Measurements from ENCODE around the gene CNTN2.

Gene CNTN2

GRCh38 chr1:205024679-205025078 lies 18.3 kb upstream of the CNTN2 start:
- Histone ChIP-seq H3K4me3 (ENCODE audit: low read length) (no peak overlapping the region), H3K27me3 (ENCODE audit: insufficient read depth, low read length) (peaks cover 39% of the 10 kb centered on the region; the same call in 1 of the 2 replicates), H3K4me1 (ENCODE audit: insufficient read depth, low read length) (peaks cover 11% of the 10 kb centered on the region; the same call in 1 of the 2 replicates), H3K9me3 (ENCODE audit: insufficient read depth, low read depth, low read length) (no peaks in the 10 kb centered on the region), H3K27ac (ENCODE audit: low read length) (no peak overlapping the region), H3K9ac (ENCODE audit: low read depth, low read length) (no peak overlapping the region), H3K36me3 (ENCODE audit: insufficient read depth, low read depth, low read length) (no peaks in the 10 kb centered on the region)

GRCh38 chr1:205025239-205025638 lies 17.8 kb upstream of the CNTN2 start:
- H3K9ac ChIP-seq (ENCODE audit: low read depth, low read length), result no peak overlapping the region
- H3K4me3 ChIP-seq (ENCODE audit: low read length), result no peak overlapping the region
- H3K36me3 ChIP-seq (ENCODE audit: insufficient read depth, low read depth, low read length), result no peaks in the 10 kb centered on the region
- H3K27me3 ChIP-seq (ENCODE audit: insufficient read depth, low read length), result peaks cover 34% of the 10 kb centered on the region; the same call in 1 of the 2 replicates
- H3K4me1 ChIP-seq (ENCODE audit: insufficient read depth, low read length), result peaks cover 11% of the 10 kb centered on the region; the same call in 1 of the 2 replicates
- H3K27ac ChIP-seq (ENCODE audit: low read length), result no peak overlapping the region
- H3K9me3 ChIP-seq (ENCODE audit: insufficient read depth, low read depth, low read length), result no peaks in the 10 kb centered on the region

GRCh38 chr1:205026181-205026580 lies 16.8 kb upstream of the CNTN2 start:
- Histone ChIP-seq H3K9me3 (ENCODE audit: insufficient read depth, low read depth, low read length) (no peaks in the 10 kb centered on the region), H3K4me3 (ENCODE audit: low read length) (no peak overlapping the region), H3K4me1 (ENCODE audit: insufficient read depth, low read length) (peaks cover 11% of the 10 kb centered on the region; the same call in 1 of the 2 replicates), H3K27me3 (ENCODE audit: insufficient read depth, low read length) (peaks cover 30% of the 10 kb centered on the region; the same call in 1 of the 2 replicates), H3K36me3 (ENCODE audit: insufficient read depth, low read depth, low read length) (no peaks in the 10 kb centered on the region), H3K9ac (ENCODE audit: low read depth, low read length) (no peak overlapping the region), H3K27ac (ENCODE audit: low read length) (no peak overlapping the region)

GRCh38 chr1:205028390-205028789 lies 14.6 kb upstream of the CNTN2 start:
- no peak overlapping the region for H3K27ac ChIP-seq (ENCODE audit: low read length)
- no peak overlapping the region for H3K9ac ChIP-seq (ENCODE audit: low read depth, low read length)
- H3K36me3 ChIP-seq (ENCODE audit: insufficient read depth, low read depth, low read length), result no peaks in the 10 kb centered on the region
- peaks cover 11% of the 10 kb centered on the region; the same call in 1 of the 2 replicates for H3K4me1 ChIP-seq (ENCODE audit: insufficient read depth, low read length)
- no peaks in the 10 kb centered on the region for H3K9me3 ChIP-seq (ENCODE audit: insufficient read depth, low read depth, low read length)
- H3K27me3 ChIP-seq (ENCODE audit: insufficient read depth, low read length), result peaks cover 31% of the 10 kb centered on the region; the same call in 1 of the 2 replicates
- H3K4me3 ChIP-seq (ENCODE audit: low read length), result no peak overlapping the region

GRCh38 chr1:205028924-205029323 lies 14.1 kb upstream of the CNTN2 start:
- Histone ChIP-seq H3K27me3 (ENCODE audit: insufficient read depth, low read length) (peaks cover 31% of the 10 kb centered on the region; the same call in 1 of the 2 replicates), H3K9me3 (ENCODE audit: insufficient read depth, low read depth, low read length) (no peaks in the 10 kb centered on the region), H3K4me3 (ENCODE audit: low read length) (no peak overlapping the region), H3K4me1 (ENCODE audit: insufficient read depth, low read length) (peaks cover 11% of the 10 kb centered on the region; the same call in 1 of the 2 replicates), H3K27ac (ENCODE audit: low read length) (no peak overlapping the region), H3K36me3 (ENCODE audit: insufficient read depth, low read depth, low read length) (no peaks in the 10 kb centered on the region), H3K9ac (ENCODE audit: low read depth, low read length) (no peak overlapping the region)

GRCh38 chr1:205030241-205030640 lies 12.8 kb upstream of the CNTN2 start:
- Histone ChIP-seq H3K36me3 (ENCODE audit: insufficient read depth, low read depth, low read length) (no peaks in the 10 kb centered on the region), H3K4me3 (ENCODE audit: low read length) (no peak overlapping the region), H3K27me3 (ENCODE audit: insufficient read depth, low read length) (peaks cover 26% of the 10 kb centered on the region; the same call in 1 of the 2 replicates), H3K4me1 (ENCODE audit: insufficient read depth, low read length) (peaks cover 11% of the 10 kb centered on the region; the same call in 1 of the 2 replicates), H3K9me3 (ENCODE audit: insufficient read depth, low read depth, low read length) (no peaks in the 10 kb centered on the region), H3K9ac (ENCODE audit: low read depth, low read length) (no peak overlapping the region), H3K27ac (ENCODE audit: low read length) (no peak overlapping the region)

- Histone ChIP-seq H3K27ac (ENCODE audit: low read length) (no peak overlapping the region), H3K4me1 (ENCODE audit: insufficient read depth, low read length) (peaks cover 7% of the 10 kb centered on the region; the same call in 1 of the 2 replicates), H3K9me3 (ENCODE audit: insufficient read depth, low read depth, low read length) (no peaks in the 10 kb centered on the region), H3K27me3 (ENCODE audit: insufficient read depth, low read length) (peaks cover 20% of the 10 kb centered on the region; the same call in 1 of the 2 replicates), H3K36me3 (ENCODE audit: insufficient read depth, low read depth, low read length) (no peaks in the 10 kb centered on the region), H3K9ac (ENCODE audit: low read depth, low read length) (no peak overlapping the region), H3K4me3 (ENCODE audit: low read length) (no peak overlapping the region)
Observed at GRCh38 chr1:205030896-205031295, 12.1 kb upstream of the CNTN2 start.

GRCh38 chr1:205032508-205032907 lies 10.5 kb upstream of the CNTN2 start:
- Histone ChIP-seq H3K9me3 (ENCODE audit: insufficient read depth, low read depth, low read length) (no peaks in the 10 kb centered on the region; the same call in 1 of the 2 replicates), H3K27me3 (ENCODE audit: insufficient read depth, low read length) (peaks cover 17% of the 10 kb centered on the region; the same call in 1 of the 2 replicates), H3K4me1 (ENCODE audit: insufficient read depth, low read length) (no peaks in the 10 kb centered on the region), H3K27ac (ENCODE audit: low read length) (no peak overlapping the region), H3K9ac (ENCODE audit: low read depth, low read length) (no peak overlapping the region), H3K4me3 (ENCODE audit: low read length) (no peak overlapping the region), H3K36me3 (ENCODE audit: insufficient read depth, low read depth, low read length) (no peaks in the 10 kb centered on the region)

- Histone ChIP-seq H3K27me3 (ENCODE audit: insufficient read depth, low read length) (peaks cover 43% of the 10 kb centered on the region), H3K36me3 (ENCODE audit: insufficient read depth, low read depth, low read length) (no peaks in the 10 kb centered on the region), H3K9ac (ENCODE audit: low read depth, low read length) (no peak overlapping the region), H3K27ac (ENCODE audit: low read length) (no peak overlapping the region), H3K4me3 (ENCODE audit: low read length) (no peak overlapping the region), H3K9me3 (ENCODE audit: insufficient read depth, low read depth, low read length) (no peaks in the 10 kb centered on the region; the same call in 1 of the 2 replicates), H3K4me1 (ENCODE audit: insufficient read depth, low read length) (no peaks in the 10 kb centered on the region)
Observed at GRCh38 chr1:205037539-205037938, 5.5 kb upstream of the CNTN2 start.

- H3K27ac ChIP-seq (ENCODE audit: low read length), result no peak overlapping the region
- no peak overlapping the region for H3K4me3 ChIP-seq (ENCODE audit: low read length)
- no peak overlapping the region for H3K9ac ChIP-seq (ENCODE audit: low read depth, low read length)
- H3K27me3 ChIP-seq (ENCODE audit: insufficient read depth, low read length), result peaks cover 48% of the 10 kb centered on the region
- H3K9me3 ChIP-seq (ENCODE audit: insufficient read depth, low read depth, low read length), result no peaks in the 10 kb centered on the region; the same call in 1 of the 2 replicates
- no peaks in the 10 kb centered on the region for H3K36me3 ChIP-seq (ENCODE audit: insufficient read depth, low read depth, low read length)
- H3K4me1 ChIP-seq (ENCODE audit: insufficient read depth, low read length), result no peaks in the 10 kb centered on the region; the same call in 1 of the 2 replicates
Observed at GRCh38 chr1:205038132-205038786, 4.8 kb upstream of the CNTN2 start.

GRCh38 chr1:205041001-205041715 lies 1.9 kb upstream of the CNTN2 start:
- Histone ChIP-seq H3K9ac (ENCODE audit: low read depth, low read length) (no peak overlapping the region), H3K4me1 (ENCODE audit: insufficient read depth, low read length) (peaks cover 22% of the 10 kb centered on the region), H3K27ac (ENCODE audit: low read length) (no peak overlapping the region), H3K36me3 (ENCODE audit: insufficient read depth, low read depth, low read length) (no peaks in the 10 kb centered on the region), H3K27me3 (ENCODE audit: insufficient read depth, low read length) (peaks cover 77% of the 10 kb centered on the region), H3K9me3 (ENCODE audit: insufficient read depth, low read depth, low read length) (no peaks in the 10 kb centered on the region; the same call in 1 of the 2 replicates), H3K4me3 (ENCODE audit: low read length) (no peak overlapping the region)

Data from iPS-20b (cell line).